HG03460 (cell line): ENCODE results near the gene EFCAB6.

ENCODE experiments used
- ATAC-seq: cut with Tn5 transposase; IDR thresholded peaks from one replicate; pipeline ENCODE4 v1.9.1; 2021; ENCODE audit not compliant: unreplicated experiment

The EFCAB6 gene

GRCh38 chr22:43830931-43831560 is 18.9 kb upstream of the EFCAB6 start:
- ATAC-seq = no peak

- no peak for ATAC-seq
Measured at GRCh38 chr22:43829904-43830851, 18.1 kb upstream of the EFCAB6 start.

GRCh38 chr22:43828998-43829782 is 17.1 kb upstream of the EFCAB6 start:
- ATAC-seq = no peak

GRCh38 chr22:43828725-43828997 is 16.6 kb upstream of the EFCAB6 start:
- no peak for ATAC-seq

GRCh38 chr22:43827926-43828724 is 16.0 kb upstream of the EFCAB6 start:
- no peak for ATAC-seq

GRCh38 chr22:43827003-43827735 is 15.1 kb upstream of the EFCAB6 start:
- ATAC-seq = no peak

- no peak for ATAC-seq
Measured at GRCh38 chr22:43826142-43827002, 14.3 kb upstream of the EFCAB6 start.

GRCh38 chr22:43825651-43826050 is 13.5 kb upstream of the EFCAB6 start:
- no peak for ATAC-seq

GRCh38 chr22:43824724-43825420 is 12.8 kb upstream of the EFCAB6 start:
- ATAC-seq = no peak

- ATAC-seq = no peak
Measured at GRCh38 chr22:43823911-43824665, 12.0 kb upstream of the EFCAB6 start.

GRCh38 chr22:43823353-43823908 is 11.3 kb upstream of the EFCAB6 start:
- no peak for ATAC-seq

GRCh38 chr22:43821606-43822425 is 9.7 kb upstream of the EFCAB6 start:
- no peak for ATAC-seq

- no peak for ATAC-seq
Measured at GRCh38 chr22:43820651-43821305, 8.7 kb upstream of the EFCAB6 start.

- no peak for ATAC-seq
Measured at GRCh38 chr22:43819931-43820640, 8.0 kb upstream of the EFCAB6 start.

GRCh38 chr22:43819421-43819921 is 7.4 kb upstream of the EFCAB6 start:
- no peak for ATAC-seq
